NOMO-1 treated with dmso at 0.1 percent for 144 hours (cell line): Measurements from ENCODE around the gene MICAL3.

ENCODE experiments used
- DNase-seq: peaks from one replicate; lab custom pipeline; 2025; ENCODE audit not compliant: unreplicated experiment; lab: John Stamatoyannopoulos, UW

The MICAL3 gene

GRCh38 chr22:17974703-17975372 is 49.5 kb downstream of the MICAL3 start:
- no peak for DNase-seq

GRCh38 chr22:17974087-17974486 is 50.3 kb downstream of the MICAL3 start:
- no peak for DNase-seq

- no peak for DNase-seq
Observed at GRCh38 chr22:17973217-17973616, 51.1 kb downstream of the MICAL3 start.

GRCh38 chr22:17972385-17973191 is 51.8 kb downstream of the MICAL3 start:
- DNase-seq = no peak

- DNase-seq = no peak
Observed at GRCh38 chr22:17971711-17972110, 52.6 kb downstream of the MICAL3 start.

DNA sequence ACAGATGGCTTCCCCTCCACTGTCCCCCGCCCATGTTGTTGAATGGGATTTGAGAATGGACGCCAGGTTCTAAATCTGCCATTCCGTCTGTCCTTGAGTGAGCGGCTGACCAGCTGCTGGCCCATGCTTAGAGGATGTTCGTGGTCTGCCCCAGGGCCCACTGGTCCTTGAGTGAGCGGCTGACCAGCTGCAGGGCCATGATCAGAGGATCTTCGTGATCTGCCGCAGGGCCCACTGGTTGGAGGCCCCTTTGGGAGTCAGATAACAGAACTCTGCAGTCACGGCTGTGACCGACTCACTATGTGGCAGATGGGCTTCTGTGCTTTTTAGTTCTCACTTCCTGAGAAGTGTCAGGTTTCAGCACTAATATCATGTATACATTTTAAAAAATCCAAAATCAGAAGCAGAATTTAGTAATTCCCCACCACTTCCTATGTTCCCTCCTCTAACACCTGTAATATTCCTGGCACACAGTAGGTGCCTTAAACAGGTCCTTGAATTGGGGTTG is 54.1 kb downstream of the MICAL3 start:
- DNase-seq = no peak

GRCh38 chr22:17969701-17970113 is 54.7 kb downstream of the MICAL3 start:
- DNase-seq = no peak

GRCh38 chr22:17968126-17968525 is 56.2 kb downstream of the MICAL3 start:
- no peak for DNase-seq

GRCh38 chr22:17966403-17966717 is 58.0 kb downstream of the MICAL3 start:
- DNase-seq = no peak

DNA sequence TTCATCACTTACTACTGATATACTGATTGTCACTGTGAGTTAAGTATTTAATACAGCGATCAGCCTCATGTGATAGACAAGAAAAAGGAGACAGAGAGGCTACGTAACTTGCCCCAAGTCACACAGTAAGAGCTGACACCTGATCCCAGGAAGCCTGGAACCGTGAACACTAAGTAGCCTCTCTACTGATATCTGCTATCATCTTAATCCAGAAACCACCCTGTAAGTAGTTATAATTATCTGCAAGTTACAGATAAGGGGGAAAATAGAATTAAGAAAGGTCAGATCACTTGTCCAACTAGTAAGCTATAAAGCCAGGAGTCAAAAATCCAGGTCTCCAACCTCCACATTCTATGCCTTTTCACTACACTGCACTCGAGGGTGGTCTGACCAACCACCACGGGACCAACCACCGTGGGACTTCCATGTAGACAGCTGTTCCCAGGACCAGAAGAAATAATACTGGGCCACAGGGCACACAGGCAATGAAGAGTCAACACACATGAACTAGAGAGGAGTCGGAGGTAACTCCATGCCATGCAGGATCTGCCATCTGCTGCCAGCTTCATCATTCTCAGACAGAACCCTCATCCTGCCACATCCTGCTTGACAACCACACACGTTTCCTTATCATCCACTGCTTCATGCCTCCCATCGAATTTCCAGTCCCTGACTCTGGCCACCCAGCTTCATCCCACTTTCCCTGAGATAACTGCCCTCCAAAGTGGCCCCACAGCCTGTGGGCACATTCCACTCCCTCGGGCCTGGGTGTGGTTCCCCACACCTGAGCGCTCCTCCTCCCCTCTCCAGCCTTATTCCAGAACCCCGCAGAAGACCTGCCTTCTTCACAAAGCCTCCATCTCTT is 58.6 kb downstream of the MICAL3 start:
- no peak for DNase-seq

GRCh38 chr22:17964643-17965042 is 59.7 kb downstream of the MICAL3 start:
- no peak for DNase-seq

DNA sequence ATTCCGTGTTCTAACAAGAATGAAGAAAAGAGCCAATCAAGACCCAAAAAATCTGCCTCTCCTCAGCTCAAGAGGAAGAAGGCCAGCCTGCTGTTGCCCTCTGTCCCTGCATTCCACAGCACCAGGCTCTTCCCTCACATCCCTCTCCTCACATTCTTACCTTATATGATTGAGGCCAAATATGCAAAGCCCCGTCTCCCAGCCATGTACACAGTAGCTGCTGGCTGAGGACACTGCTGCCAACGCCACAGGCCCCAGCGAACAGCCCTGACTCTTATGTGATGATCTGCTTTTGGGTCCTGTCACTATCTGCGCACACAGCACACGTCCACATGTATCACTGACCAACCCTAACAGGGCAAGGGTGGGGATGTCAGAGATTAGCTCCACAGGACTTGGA is 60.2 kb downstream of the MICAL3 start:
- no peak for DNase-seq

- no peak for DNase-seq
Observed at GRCh38 chr22:17963015-17963414, 61.3 kb downstream of the MICAL3 start.

- DNase-seq = no peak
Observed at GRCh38 chr22:17962168-17962567, 62.2 kb downstream of the MICAL3 start.

DNA sequence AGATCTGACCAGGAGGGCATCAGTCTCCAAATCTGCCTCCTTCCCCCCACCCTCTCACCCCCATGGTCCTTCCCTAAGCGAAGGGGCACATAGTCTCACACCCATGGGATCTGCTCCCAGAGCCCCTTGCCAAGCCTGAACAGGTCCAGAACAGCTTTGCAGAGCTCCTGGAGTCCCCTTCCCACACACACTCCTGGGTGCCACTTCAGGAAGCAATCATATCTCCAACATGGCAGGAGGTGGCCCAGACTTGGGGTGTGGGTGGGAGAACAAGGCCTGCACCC is 63.0 kb downstream of the MICAL3 start:
- DNase-seq = no peak

DNA sequence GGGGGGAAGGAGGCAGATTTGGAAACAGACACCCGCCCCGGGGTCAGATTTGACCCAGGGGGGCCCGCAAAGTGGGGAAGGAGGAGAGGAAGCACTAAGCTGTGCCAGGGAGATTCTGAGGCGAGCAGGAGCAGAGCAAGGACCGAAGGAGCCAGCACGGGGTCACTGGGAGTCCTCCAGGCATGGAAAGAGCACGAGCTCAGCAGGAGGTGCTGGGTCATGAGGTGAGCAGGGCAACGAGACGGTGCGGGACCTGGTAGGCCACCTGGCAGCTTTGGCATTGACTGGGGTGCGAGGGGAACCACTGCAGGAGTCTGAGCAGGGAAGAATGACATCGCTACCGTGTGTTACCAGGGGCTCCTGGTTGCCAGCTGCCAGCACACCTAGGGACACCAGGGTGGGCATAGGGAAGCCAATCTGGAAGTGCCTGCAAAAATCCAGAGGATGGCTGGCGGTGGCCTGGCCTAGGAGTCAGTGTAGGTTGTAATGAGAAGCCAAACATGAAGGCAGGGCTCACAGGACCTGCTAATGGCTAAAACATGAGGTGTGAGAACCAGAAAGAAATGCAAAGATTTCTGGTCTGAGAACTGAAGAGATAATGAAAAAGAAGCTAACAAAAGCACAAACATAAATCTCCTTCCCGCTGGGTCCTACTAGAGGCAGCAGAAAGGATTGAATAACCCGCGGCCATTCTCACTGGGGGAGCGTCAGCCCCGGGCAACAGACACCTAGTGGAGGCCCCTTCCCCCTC is 63.5 kb downstream of the MICAL3 start:
- no peak for DNase-seq

DNA sequence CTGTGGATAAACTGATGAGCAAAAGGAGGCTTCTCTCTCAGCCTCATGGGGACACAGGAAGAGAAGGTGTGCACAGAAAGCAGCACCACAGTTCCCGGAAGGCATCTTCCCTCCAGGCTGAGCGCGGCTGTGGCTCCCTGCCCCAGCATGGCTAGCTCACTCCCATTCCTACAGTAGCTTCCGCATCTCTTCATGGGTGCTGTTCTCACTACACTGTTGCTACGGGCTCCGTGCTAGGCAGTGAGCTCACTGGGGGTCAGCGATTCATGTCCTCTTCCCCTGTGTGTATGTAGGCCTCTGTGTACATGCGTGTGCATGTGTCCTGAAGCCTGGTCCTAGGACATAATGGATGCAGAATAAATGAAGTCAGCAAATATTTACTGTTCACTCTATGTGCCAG is 64.3 kb downstream of the MICAL3 start:
- no peak for DNase-seq

GRCh38 chr22:17958166-17958565 is 66.2 kb downstream of the MICAL3 start:
- DNase-seq = no peak

DNA sequence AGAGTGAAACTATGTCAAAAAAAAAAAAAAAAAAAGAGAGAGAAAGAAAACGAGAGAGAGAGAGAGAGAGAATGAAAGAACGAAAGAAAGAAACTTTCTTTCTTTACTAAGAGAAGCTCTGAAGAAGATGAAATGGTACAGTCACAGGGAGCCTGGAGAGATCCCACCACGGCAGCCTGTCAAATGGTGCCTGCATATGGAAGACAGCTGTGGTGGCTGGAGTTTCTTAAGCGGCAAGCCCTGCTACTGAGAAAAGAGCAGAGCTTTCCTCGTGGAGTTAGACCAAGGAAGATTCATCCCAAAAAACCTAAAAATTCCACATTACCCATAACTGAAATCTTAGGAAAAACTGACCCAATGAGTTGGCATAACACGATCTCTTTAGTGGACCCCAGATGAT is 66.7 kb downstream of the MICAL3 start:
- DNase-seq = no peak

DNA sequence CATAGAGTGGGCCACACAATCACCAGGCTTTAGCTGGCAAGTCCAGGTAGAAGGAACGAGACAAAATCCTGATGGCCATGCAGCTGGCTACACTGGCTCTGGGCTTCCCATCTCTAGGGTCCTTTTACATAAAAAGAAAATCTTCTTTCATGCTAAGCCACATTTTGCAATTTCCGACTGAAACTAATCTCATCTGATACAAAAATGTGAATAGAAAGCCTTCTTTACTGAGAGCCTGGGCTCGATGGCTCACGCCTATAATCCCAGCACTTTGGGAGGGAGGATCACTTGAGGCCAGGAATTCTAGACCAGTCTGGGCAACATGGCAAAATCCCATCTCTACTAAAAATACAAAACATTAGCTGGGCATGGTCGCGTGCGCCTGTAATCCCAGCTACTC is 67.2 kb downstream of the MICAL3 start:
- DNase-seq = no peak

DNA sequence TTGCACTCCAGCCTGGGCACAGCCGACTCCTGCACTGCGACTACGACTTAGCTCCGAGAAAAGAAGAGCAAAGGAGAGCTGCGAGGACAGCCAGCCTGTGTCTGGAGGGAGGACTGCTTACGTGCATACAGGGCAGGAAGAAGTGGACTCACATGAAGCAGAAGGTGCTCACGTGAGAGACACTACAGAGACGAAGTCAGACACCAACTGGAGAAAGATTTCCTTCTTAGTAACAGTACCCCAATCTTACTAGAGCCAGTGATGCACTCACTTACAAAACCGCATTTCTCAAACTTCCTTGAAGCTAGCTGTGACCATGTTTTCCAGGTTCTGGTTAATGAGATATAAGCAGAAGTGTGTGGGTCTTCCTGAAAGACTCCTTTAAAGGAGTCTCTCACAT is 67.7 kb downstream of the MICAL3 start:
- no peak for DNase-seq
